Ishikawa (cell line): Measurements from ENCODE around the gene MEGF9.

ENCODE experiments used
- EGR1 ChIP-seq: IDR thresholded peaks from 2 replicates; pipeline ENCODE4 v1.6.1; 2012
- EP300 ChIP-seq: IDR thresholded peaks from 2 replicates; pipeline ENCODE4 v1.6.1; 2012; ENCODE audit warnings: borderline replicate concordance
- NFIC ChIP-seq: IDR thresholded peaks from 2 replicates; pipeline ENCODE4 v1.6.1; 2012
- RAD21 ChIP-seq: IDR thresholded peaks from 2 replicates; pipeline ENCODE4 v1.6.1; 2012; ENCODE audit warnings: low read depth
- TAF1 ChIP-seq: IDR thresholded peaks from 2 replicates; pipeline ENCODE4 v1.6.1; 2012; ENCODE audit warnings: low read depth, mild to moderate bottlenecking
- TCF12 ChIP-seq: IDR thresholded peaks from 2 replicates; pipeline ENCODE4 v1.6.1; 2012; ENCODE audit warnings: low read depth
- USF1 ChIP-seq: IDR thresholded peaks from 2 replicates; pipeline ENCODE4 v1.6.1; 2012
- YY1 ChIP-seq: IDR thresholded peaks from 2 replicates; pipeline ENCODE4 v1.6.1; 2012; ENCODE audit warnings: low read depth
- ZBTB7A ChIP-seq: IDR thresholded peaks from 2 replicates; pipeline ENCODE4 v1.6.1; 2012; ENCODE audit warnings: low read depth
- TF ChIP-seq, protein P1 (sequence below): IDR thresholded peaks from 2 replicates; pipeline ENCODE4 v1.6.1; 2012
- TF ChIP-seq, protein P2 (sequence below): IDR thresholded peaks from 2 replicates; pipeline ENCODE4 v1.6.1; 2012; ENCODE audit warnings: low read depth, mild to moderate bottlenecking

GRCh38 chr9:120643061-120643460, 71.2 kb downstream of the MEGF9 start:
- TF ChIP-seq TCF12 (no peak), NFIC (no peak), ZBTB7A (no peak), RAD21 (no peak), YY1 (no peak), TAF1 (no peak), EGR1 (no peak), USF1 (no peak), EP300 (no peak)
- TF ChIP-seq, protein P1, sequence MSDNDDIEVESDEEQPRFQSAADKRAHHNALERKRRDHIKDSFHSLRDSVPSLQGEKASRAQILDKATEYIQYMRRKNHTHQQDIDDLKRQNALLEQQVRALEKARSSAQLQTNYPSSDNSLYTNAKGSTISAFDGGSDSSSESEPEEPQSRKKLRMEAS: no peak
- TF ChIP-seq, protein P2, sequence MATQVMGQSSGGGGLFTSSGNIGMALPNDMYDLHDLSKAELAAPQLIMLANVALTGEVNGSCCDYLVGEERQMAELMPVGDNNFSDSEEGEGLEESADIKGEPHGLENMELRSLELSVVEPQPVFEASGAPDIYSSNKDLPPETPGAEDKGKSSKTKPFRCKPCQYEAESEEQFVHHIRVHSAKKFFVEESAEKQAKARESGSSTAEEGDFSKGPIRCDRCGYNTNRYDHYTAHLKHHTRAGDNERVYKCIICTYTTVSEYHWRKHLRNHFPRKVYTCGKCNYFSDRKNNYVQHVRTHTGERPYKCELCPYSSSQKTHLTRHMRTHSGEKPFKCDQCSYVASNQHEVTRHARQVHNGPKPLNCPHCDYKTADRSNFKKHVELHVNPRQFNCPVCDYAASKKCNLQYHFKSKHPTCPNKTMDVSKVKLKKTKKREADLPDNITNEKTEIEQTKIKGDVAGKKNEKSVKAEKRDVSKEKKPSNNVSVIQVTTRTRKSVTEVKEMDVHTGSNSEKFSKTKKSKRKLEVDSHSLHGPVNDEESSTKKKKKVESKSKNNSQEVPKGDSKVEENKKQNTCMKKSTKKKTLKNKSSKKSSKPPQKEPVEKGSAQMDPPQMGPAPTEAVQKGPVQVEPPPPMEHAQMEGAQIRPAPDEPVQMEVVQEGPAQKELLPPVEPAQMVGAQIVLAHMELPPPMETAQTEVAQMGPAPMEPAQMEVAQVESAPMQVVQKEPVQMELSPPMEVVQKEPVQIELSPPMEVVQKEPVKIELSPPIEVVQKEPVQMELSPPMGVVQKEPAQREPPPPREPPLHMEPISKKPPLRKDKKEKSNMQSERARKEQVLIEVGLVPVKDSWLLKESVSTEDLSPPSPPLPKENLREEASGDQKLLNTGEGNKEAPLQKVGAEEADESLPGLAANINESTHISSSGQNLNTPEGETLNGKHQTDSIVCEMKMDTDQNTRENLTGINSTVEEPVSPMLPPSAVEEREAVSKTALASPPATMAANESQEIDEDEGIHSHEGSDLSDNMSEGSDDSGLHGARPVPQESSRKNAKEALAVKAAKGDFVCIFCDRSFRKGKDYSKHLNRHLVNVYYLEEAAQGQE: no peak
